Endothelial cell (in vitro differentiated cells): ENCODE measurements around the gene HDAC9. TPM values are rescaled to one million over a fixed set of nuclear protein-coding genes. Genes with fewer than 3 reads are reported as not detected.
A peak's percentile ranks its signal among the peaks of the same experiment; 100 is the strongest.

ENCODE experiments used
- DNase-seq: peaks from one replicate; pipeline ENCODE4 v3.0.0; 2021; ENCODE audit warnings: low spot score
- H3K27ac Mint-ChIP-seq: one replicate; pipeline ENCODE4 v1.8.0; 2021; ENCODE audit warnings: mixed read lengths, inconsistent platforms; ENCODE audit not compliant: unreplicated experiment
- H3K27me3 Mint-ChIP-seq: one replicate; pipeline ENCODE4 v1.8.0; 2021; ENCODE audit warnings: mild to moderate bottlenecking, moderate library complexity, mixed read lengths, inconsistent platforms; ENCODE audit not compliant: unreplicated experiment
- H3K36me3 Mint-ChIP-seq: one replicate; pipeline ENCODE4 v1.8.0; 2021; ENCODE audit warnings: mild to moderate bottlenecking, low read depth, mixed read lengths, inconsistent platforms; ENCODE audit not compliant: unreplicated experiment
- H3K4me1 Mint-ChIP-seq: one replicate; pipeline ENCODE4 v1.8.0; 2021; ENCODE audit warnings: mild to moderate bottlenecking, mixed read lengths, inconsistent platforms; ENCODE audit not compliant: unreplicated experiment
- H3K4me3 Mint-ChIP-seq: one replicate; pipeline ENCODE4 v1.8.0; 2021; ENCODE audit warnings: mild to moderate bottlenecking, mixed read lengths, inconsistent platforms; ENCODE audit not compliant: unreplicated experiment
- H3K9me3 Mint-ChIP-seq: one replicate; pipeline ENCODE4 v1.8.0; 2021; ENCODE audit warnings: mixed read lengths, inconsistent platforms; ENCODE audit not compliant: unreplicated experiment
- total RNA-seq: library from RNA; stranded (reverse); fragmentation: NEBNext Ultra II Directional; extraction: Animal tissue kit (Norgen Biotek cat#: 25700); gene quantifications from one replicate; pipeline ENCODE4 v1.2.1, GENCODE V29; 2021; ENCODE audit not compliant: unreplicated experiment
- TF ChIP-seq, protein P1 (sequence below): fragments of 200-600 bp; sonication (generic); IDR thresholded peaks from one replicate; pipeline ENCODE4 v1.5.0; 2021; ENCODE audit warnings: antibody characterized with exemption; ENCODE audit not compliant: unreplicated experiment

The HDAC9 gene
- total RNA-seq, 1 donor from 2014 or later, result 1.2 TPM

DNA sequence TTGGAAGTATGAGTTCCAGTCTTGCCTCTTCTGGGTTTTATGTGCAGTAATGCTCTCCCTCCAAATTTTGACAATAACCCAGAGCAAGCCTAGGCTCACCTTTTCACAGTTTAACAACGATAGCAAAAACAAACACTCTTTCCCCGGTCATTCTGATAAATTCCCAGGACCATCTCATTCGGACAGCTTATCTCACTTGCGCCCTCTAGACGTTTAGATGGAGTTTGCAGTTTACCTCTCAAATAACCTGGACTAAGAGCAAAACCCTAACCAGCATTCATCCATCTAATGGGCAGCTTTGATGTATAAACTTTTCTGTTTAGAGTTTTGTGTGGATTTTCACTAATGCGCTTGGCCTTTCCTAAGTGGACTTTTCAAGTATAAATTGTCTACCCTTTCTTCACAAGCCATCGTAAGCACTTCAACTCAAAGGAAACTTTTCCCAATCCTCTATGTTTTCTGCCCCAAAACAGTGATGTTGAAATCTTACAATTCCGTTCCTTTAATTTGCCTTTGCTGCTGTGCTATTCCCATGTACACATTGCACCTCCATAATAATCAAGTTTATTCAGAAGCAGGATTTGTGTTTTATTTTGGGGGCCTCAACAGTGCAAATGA, 114.9 kb downstream of the HDAC9 start:
- peak; percentile 47 for DNase-seq
- no peaks in the 10 kb centered on the region for H3K9me3 Mint-ChIP-seq
- no peaks in the 10 kb centered on the region for H3K27me3 Mint-ChIP-seq
- peaks cover 2% of the 10 kb centered on the region for H3K4me1 Mint-ChIP-seq
- H3K27ac Mint-ChIP-seq, result no peak overlapping the region
- H3K36me3 Mint-ChIP-seq, result no peaks in the 10 kb centered on the region
- H3K4me3 Mint-ChIP-seq, result no peak overlapping the region
- TF ChIP-seq, protein P1, sequence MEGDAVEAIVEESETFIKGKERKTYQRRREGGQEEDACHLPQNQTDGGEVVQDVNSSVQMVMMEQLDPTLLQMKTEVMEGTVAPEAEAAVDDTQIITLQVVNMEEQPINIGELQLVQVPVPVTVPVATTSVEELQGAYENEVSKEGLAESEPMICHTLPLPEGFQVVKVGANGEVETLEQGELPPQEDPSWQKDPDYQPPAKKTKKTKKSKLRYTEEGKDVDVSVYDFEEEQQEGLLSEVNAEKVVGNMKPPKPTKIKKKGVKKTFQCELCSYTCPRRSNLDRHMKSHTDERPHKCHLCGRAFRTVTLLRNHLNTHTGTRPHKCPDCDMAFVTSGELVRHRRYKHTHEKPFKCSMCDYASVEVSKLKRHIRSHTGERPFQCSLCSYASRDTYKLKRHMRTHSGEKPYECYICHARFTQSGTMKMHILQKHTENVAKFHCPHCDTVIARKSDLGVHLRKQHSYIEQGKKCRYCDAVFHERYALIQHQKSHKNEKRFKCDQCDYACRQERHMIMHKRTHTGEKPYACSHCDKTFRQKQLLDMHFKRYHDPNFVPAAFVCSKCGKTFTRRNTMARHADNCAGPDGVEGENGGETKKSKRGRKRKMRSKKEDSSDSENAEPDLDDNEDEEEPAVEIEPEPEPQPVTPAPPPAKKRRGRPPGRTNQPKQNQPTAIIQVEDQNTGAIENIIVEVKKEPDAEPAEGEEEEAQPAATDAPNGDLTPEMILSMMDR, result peak; percentile 68

DNA sequence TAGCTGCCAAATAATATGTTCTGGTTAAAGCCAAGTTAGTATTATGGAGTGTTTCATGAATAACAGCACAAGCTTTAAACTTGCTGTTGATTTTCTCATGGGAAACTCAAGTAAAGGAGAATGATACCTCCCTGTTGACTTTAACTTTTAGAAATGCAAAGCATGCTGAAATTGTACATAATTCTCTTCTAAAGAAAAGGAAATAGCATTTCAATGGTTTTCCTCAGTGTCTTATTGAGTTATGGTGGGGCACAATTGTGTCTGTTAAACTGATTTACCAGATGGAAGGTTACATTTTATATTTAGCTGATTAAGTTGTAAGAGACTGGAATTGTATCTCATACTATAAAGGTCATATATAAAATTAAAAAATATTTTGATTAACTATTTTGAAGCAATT, 119.3 kb downstream of the HDAC9 start:
- H3K4me1 Mint-ChIP-seq, result peaks cover 2% of the 10 kb centered on the region
- no peak overlapping the region for H3K27ac Mint-ChIP-seq
- DNase-seq, result no peak
- TF ChIP-seq, protein P1, result no peak
- no peaks in the 10 kb centered on the region for H3K9me3 Mint-ChIP-seq
- no peak overlapping the region for H3K4me3 Mint-ChIP-seq
- H3K36me3 Mint-ChIP-seq, result no peaks in the 10 kb centered on the region
- no peaks in the 10 kb centered on the region for H3K27me3 Mint-ChIP-seq

DNA sequence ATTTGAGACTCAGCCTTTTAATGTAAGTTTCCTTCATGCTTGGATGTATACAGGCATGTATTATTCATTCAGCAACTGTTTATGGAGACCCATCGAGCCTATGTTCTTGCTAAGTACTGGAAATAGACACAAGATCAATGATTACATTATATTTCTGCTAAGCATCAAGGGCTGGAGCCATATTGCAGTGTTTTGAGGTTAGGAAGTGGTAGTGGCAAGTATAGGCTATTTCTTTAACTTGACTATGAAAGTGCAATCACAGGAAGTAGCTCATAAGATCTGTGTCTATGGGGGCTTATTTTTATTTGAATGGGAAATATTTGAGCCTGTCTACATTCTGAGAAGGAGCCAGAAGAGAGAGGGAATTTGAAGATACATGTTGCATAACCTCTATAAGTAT, 123.8 kb downstream of the HDAC9 start:
- Mint-ChIP-seq H3K9me3 (no peaks in the 10 kb centered on the region), H3K27me3 (no peaks in the 10 kb centered on the region), H3K4me1 (no peaks in the 10 kb centered on the region), H3K27ac (no peak overlapping the region), H3K4me3 (no peak overlapping the region), H3K36me3 (no peaks in the 10 kb centered on the region)
- TF ChIP-seq, protein P1, result no peak
- no peak for DNase-seq

DNA sequence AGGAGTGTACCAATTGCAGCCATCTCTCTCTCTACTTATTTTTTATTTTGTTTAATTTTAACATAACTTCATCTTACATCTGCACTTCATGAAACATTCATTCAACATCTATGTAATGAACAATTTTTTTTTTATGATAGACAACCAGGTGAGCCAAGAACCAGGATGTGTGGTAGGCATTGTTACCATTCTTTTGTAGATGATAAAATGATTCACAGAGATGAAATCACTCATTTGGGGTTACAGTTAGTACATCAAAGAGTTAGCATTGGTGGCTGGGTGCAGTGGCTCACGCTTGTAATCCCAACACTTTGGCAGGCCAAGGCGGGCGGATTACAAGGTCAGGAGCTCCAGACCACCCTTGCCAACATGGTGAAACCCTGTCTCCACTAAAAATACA, 127.8 kb downstream of the HDAC9 start:
- Mint-ChIP-seq H3K27me3 (no peaks in the 10 kb centered on the region), H3K27ac (no peak overlapping the region), H3K4me3 (no peak overlapping the region), H3K4me1 (no peaks in the 10 kb centered on the region), H3K9me3 (no peaks in the 10 kb centered on the region), H3K36me3 (no peaks in the 10 kb centered on the region)
- no peak for DNase-seq
- TF ChIP-seq, protein P1, result no peak

DNA sequence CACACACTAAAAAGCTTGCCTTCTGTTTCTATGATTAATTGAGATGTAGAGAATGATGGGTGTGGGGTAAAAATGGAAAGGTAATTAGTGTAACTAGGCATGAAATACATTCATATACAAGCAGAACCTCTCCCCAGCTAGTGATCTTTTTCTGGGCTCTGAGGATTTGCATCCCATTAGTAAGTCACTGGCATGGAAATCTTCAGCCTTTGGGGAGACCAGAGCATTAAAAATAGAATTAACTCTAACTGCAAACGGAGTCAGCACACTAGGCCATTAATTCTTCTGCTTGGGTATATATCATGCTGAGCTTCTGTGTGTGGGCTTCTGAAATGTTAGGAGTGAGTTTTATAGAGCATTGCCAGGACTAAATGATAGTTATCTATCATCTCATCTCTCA, 128.9 kb downstream of the HDAC9 start:
- DNase-seq, result no peak
- no peak overlapping the region for H3K27ac Mint-ChIP-seq
- H3K4me3 Mint-ChIP-seq, result no peak overlapping the region
- H3K36me3 Mint-ChIP-seq, result no peaks in the 10 kb centered on the region
- no peaks in the 10 kb centered on the region for H3K4me1 Mint-ChIP-seq
- no peaks in the 10 kb centered on the region for H3K27me3 Mint-ChIP-seq
- TF ChIP-seq, protein P1, result no peak
- H3K9me3 Mint-ChIP-seq, result no peaks in the 10 kb centered on the region
